ENCODE measurements around the gene NEFH. TPM values are rescaled to one million over a fixed set of nuclear protein-coding genes. Genes with fewer than 3 reads are reported as not detected.

Gene NEFH
- total and polyA plus RNA-seq, 2 donors (not counting 1 experiment from before 2014, with no cell fraction given) = 0.04 to 0.10 TPM

DNA sequence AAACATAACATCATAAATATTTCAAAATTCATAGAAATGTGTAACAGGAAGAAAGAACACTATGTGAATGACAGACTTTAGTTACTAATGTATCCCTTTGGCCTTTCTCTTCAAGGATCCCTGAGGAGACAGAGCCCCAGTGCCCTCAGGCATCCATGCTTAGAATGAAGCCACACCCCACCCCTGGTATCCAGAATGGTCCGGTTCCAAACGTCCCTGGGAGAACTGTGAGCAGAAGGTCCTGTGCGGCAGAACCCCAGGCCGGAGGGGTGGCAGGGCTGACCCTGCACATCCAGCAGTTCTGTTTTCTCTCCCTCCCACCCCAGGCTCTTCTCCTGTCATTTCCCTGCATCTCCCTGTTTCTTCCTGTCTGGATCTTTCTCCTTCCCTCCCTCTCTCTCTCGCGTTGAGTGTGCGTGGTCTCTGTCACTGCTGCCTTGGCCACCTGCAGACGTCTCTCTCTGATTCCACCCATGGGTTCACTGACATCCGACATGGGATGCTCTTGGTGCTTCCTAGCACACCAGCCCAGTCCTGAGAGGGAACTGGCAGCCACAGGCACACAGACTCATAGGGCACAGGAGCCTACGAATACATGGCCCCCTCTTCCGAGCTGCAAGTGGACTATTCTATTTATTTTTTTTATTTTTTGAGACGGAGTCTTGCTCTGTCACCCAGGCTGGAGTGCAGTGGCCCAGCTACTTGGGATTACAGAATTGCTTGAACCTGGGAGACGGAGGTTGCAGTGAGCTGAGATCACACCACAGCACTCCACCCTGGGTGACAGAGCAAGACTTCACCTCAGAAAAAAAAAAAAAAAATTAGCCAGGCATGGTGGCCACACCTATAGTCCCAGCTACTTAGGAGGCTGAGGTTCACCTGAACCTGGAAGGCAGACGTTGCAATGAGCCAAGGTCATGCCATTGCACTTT is 35.9 kb upstream of the NEFH start:
- CTCF ChIA-PET = no interaction called here

More for the DNA sequence above, 35.9 kb upstream of the NEFH start:
- Histone ChIP-seq H3K4me2 (replicated peaks; ENCODE audit: low read depth, low read length, poor library complexity, severe bottlenecking) (no peak overlapping the region), H3K4me1 (ENCODE audit: control insufficient read depth in 2 of 2, insufficient read depth in 2 of 2, low read length in 2 of 2) (no peaks in the 10 kb centered on the region), H3K9ac (ENCODE audit: low read length) (no peak overlapping the region), H2AFZ (ENCODE audit: insufficient read depth, low read depth, low read length, poor library complexity, severe bottlenecking) (no peak overlapping the region), H3K27me3 (replicated peaks in 1 of 4; ENCODE audit: control extremely low read depth in 1 of 4, control insufficient read depth in 3 of 4, insufficient read depth in 4 of 4, low read length in 3 of 4) (no peaks in the 10 kb centered on the region), H4K20me1 (ENCODE audit: control insufficient read depth, insufficient read depth, low read length, poor library complexity, severe bottlenecking) (no peaks in the 10 kb centered on the region), H3K9me3 (ENCODE audit: control extremely low read depth in 1 of 3, control insufficient read depth in 2 of 3, insufficient read depth in 1 of 3, low read length in 2 of 3) (no peaks in the 10 kb centered on the region), H3K79me2 (ENCODE audit: control insufficient read depth, insufficient read depth, low read length) (no peaks in the 10 kb centered on the region), H3K36me3 (replicated peaks in 1 of 2; ENCODE audit: control extremely low read depth in 1 of 2, control insufficient read depth in 1 of 2, extremely low read depth in 1 of 2, insufficient read depth in 2 of 2, low read length in 1 of 2) (no peaks in the 10 kb centered on the region), H3K27ac (ENCODE audit: low read length in 2 of 2) (no peak overlapping the region), H3K4me3 (ENCODE audit: control extremely low read depth in 1 of 5, extremely low read depth in 1 of 5, insufficient read depth in 1 of 5, low read depth in 2 of 5, low read length in 4 of 5) (no peak overlapping the region)
- peaks cover 30% of the 10 kb centered on the region for H3K27me3 Mint-ChIP-seq
- no peak overlapping the region for H3K27ac Mint-ChIP-seq
- no peak for DNase-seq
- no peak for TF ChIP-seq EZH2 (IDR thresholded peaks at IDR 0.05; ENCODE audit: borderline replicate concordance, insufficient read depth, low read depth, low read length, poor library complexity, severe bottlenecking)
- TF ChIP-seq CTCF (IDR thresholded peaks at IDR 0.05) = no peak
- H3K4me3 Mint-ChIP-seq = no peak overlapping the region
- WGBS (ENCODE audit: insufficient coverage) = 84% methylated on average over 13 of the region's 14 CpGs
- ATAC-seq (ENCODE audit: low read depth) = no peak
- H3K9me3 Mint-ChIP-seq (ENCODE audit: insufficient read depth) = no peaks in the 10 kb centered on the region
- H3K4me1 Mint-ChIP-seq = no peaks in the 10 kb centered on the region
- POLR2A ChIA-PET = no interaction called here
- intact Hi-C loops (cut with micrococcal nuclease) = no loop called here
